ENCODE results near the gene CDC5L.

DNA sequence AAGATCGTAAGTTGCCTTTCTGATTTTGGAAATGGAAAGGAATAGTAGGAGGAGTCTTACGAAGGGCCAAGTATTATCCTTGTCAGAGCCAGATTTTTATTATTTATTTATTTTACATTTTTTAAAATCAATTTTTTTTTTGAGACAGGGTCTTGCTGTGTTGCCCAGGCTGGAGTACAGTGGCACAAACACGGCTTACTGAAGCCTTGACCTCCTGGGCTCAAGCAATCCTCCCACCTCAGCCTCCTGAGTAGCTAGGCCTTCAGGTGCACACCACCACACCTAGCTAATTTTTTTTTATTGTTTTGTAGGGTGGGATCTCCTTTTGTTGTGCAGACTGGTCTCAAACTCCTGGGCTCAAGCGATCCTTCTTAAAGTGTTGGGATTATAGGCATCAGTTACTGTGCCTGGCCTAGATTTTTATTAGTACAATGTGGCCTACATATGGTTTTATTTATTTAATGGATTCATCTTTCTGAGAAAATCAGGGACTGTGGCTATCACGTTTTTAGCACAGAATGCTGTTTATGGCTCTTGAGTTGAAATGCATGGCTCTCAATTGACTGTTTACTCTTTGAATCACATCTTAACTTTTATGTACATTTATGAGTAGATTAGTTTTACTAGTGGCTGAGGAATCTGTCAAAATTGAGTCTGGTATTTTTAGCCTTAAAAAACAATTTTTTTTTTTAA is 16.7 kb downstream of the CDC5L start:
- no peak for TF ChIP-seq EZH2 (IDR thresholded peaks at IDR 0.05; ENCODE audit: borderline replicate concordance, low read depth, low read length, severe bottlenecking)
- TF ChIP-seq, protein P1, sequence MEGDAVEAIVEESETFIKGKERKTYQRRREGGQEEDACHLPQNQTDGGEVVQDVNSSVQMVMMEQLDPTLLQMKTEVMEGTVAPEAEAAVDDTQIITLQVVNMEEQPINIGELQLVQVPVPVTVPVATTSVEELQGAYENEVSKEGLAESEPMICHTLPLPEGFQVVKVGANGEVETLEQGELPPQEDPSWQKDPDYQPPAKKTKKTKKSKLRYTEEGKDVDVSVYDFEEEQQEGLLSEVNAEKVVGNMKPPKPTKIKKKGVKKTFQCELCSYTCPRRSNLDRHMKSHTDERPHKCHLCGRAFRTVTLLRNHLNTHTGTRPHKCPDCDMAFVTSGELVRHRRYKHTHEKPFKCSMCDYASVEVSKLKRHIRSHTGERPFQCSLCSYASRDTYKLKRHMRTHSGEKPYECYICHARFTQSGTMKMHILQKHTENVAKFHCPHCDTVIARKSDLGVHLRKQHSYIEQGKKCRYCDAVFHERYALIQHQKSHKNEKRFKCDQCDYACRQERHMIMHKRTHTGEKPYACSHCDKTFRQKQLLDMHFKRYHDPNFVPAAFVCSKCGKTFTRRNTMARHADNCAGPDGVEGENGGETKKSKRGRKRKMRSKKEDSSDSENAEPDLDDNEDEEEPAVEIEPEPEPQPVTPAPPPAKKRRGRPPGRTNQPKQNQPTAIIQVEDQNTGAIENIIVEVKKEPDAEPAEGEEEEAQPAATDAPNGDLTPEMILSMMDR (IDR thresholded peaks at IDR 0.05; ENCODE audit: borderline replicate concordance, extremely low read depth, low read length, poor library complexity, severe bottlenecking): no peak

Data from DND-41 (cell line).